GM08714 (cell line): Measurements from ENCODE around the gene CACNA1E.
A peak's percentile ranks its signal among the peaks of the same experiment; 100 is the strongest.

Experiments used
- H3K4me3 ChIP-seq: fragments of 200-500 bp; sonication (Bioruptor generic); 2 replicates; pipeline ENCODE4 v1.5.1; 2014; ENCODE audit warnings: mild to moderate bottlenecking, low read length, inconsistent platforms
- ZNF274 ChIP-seq: IDR thresholded peaks from 2 replicates; pipeline ENCODE4 v1.6.1; 2012; ENCODE audit warnings: mild to moderate bottlenecking, low read depth, low read length

CACNA1E gene

GRCh38 chr1:181483285-181484195 is at the start of gene CACNA1E:
Gene CACNA1E (plus strand): TSS chr1:181483517. CDS start chr1:181483745, 228 bp downstream.
- no peak for TF ChIP-seq ZNF274
- peak within 1 kb of the TSS; percentile 48 for H3K4me3 ChIP-seq

- no peak for TF ChIP-seq ZNF274
- no peak overlapping the region for H3K4me3 ChIP-seq
Observed at GRCh38 chr1:181433931-181434330, 49.4 kb upstream of the CACNA1E start.

GRCh38 chr1:181438013-181438412 is 45.3 kb upstream of the CACNA1E start:
- H3K4me3 ChIP-seq = no peak overlapping the region
- no peak for TF ChIP-seq ZNF274

GRCh38 chr1:181440510-181440909 is 42.8 kb upstream of the CACNA1E start:
- no peak for TF ChIP-seq ZNF274
- no peak overlapping the region for H3K4me3 ChIP-seq

- no peak overlapping the region for H3K4me3 ChIP-seq
- no peak for TF ChIP-seq ZNF274
Observed at GRCh38 chr1:181442181-181442525, 41.2 kb upstream of the CACNA1E start.

- TF ChIP-seq ZNF274 = no peak
- H3K4me3 ChIP-seq = no peak overlapping the region
Observed at GRCh38 chr1:181443231-181443853, 40.0 kb upstream of the CACNA1E start.

- no peak for TF ChIP-seq ZNF274
- no peak overlapping the region for H3K4me3 ChIP-seq
Observed at GRCh38 chr1:181445436-181445835, 37.9 kb upstream of the CACNA1E start.

GRCh38 chr1:181448461-181448860 is 34.9 kb upstream of the CACNA1E start:
- no peak overlapping the region for H3K4me3 ChIP-seq
- no peak for TF ChIP-seq ZNF274

- TF ChIP-seq ZNF274 = no peak
- H3K4me3 ChIP-seq = no peak overlapping the region
Observed at GRCh38 chr1:181451661-181452230, 31.6 kb upstream of the CACNA1E start.

GRCh38 chr1:181452746-181453145 is 30.6 kb upstream of the CACNA1E start:
- no peak overlapping the region for H3K4me3 ChIP-seq
- no peak for TF ChIP-seq ZNF274

- TF ChIP-seq ZNF274 = no peak
- no peak overlapping the region for H3K4me3 ChIP-seq
Observed at GRCh38 chr1:181453541-181454201, 29.6 kb upstream of the CACNA1E start.

GRCh38 chr1:181456551-181456950 is 26.8 kb upstream of the CACNA1E start:
- no peak for TF ChIP-seq ZNF274
- H3K4me3 ChIP-seq = no peak overlapping the region

- no peak overlapping the region for H3K4me3 ChIP-seq
- TF ChIP-seq ZNF274 = no peak
Observed at GRCh38 chr1:181458419-181458818, 24.9 kb upstream of the CACNA1E start.

GRCh38 chr1:181459067-181459466 is 24.2 kb upstream of the CACNA1E start:
- H3K4me3 ChIP-seq = no peak overlapping the region
- no peak for TF ChIP-seq ZNF274
